Lower leg skin (tissue), 4 donors: ENCODE results near the gene SFMBT1. TPM values are rescaled to one million over a fixed set of nuclear protein-coding genes. Genes with fewer than 3 reads are reported as not detected.

Experiments
- DNase-seq, 2 donors: peaks; one replicate each; pipeline ENCODE4 v3.0.0-alpha.2; 2019; ENCODE audit warnings: low spot score in 2 of 2
- H3K4me3 ChIP-seq: fragments of 200-600 bp; sonication (generic); 2 replicates; pipeline ENCODE4 v1.5.1; 2017; ENCODE audit warnings: mild to moderate bottlenecking, low read depth; ENCODE audit not compliant: poor library complexity, severe bottlenecking
- CTCF ChIP-seq, 3 donors: fragments of 450-650 bp; IDR thresholded peaks; one replicate each; pipeline ENCODE4 v1.5.1; 2016; ENCODE audit warnings: antibody characterized with exemption in 3 of 3, mild to moderate bottlenecking in 3 of 3, moderate library complexity in 2 of 3
- POLR2A ChIP-seq, 2 donors: fragments of 450-650 bp; IDR thresholded peaks; one replicate each; pipeline ENCODE4 v1.6.1; 2016 to 2017; ENCODE audit warnings: antibody characterized with exemption in 2 of 2, mild to moderate bottlenecking in 1 of 2, moderate library complexity in 1 of 2
- WGBS, 2 donors: methylation state at CpG; one replicate each; pipeline ENCODE4 v1.1.5; 2018; 5-methylcytosine and 5-hydroxymethylcytosine counted together
- intact Hi-C: fragments of 100-400 bp; cut with DNase I; formaldehyde crosslinking; loops from one replicate; pipeline ENCODE4 v1.15.0; 2023; ENCODE audit warnings: low total_unique reads
- total RNA-seq, 4 donors: library from RNA; depleted of rRNA; stranded (reverse); fragments of >200 nt; gene quantifications; one replicate each; pipeline ENCODE4 v1.1.0, GENCODE V29; 2016

The SFMBT1 gene
- total RNA-seq, 4 donors from 2014 or later = 9.5 to 24.3 (median 14.4) TPM

- TF ChIP-seq CTCF (IDR thresholded peaks at IDR 0.05) = no peak
- no peak for TF ChIP-seq POLR2A (IDR thresholded peaks at IDR 0.05)
- intact Hi-C loops = no loop called here
- no peak overlapping the region for H3K4me3 ChIP-seq
- 84 to 85% methylated on average over 4 of the region's 4 CpGs for WGBS, 2 donors
- DNase-seq = no peak
Observed at GRCh38 chr3:53027254-53027844, 18.5 kb downstream of the SFMBT1 start.

GRCh38 chr3:53026382-53027162 lies 19.3 kb downstream of the SFMBT1 start:
- TF ChIP-seq CTCF (IDR thresholded peaks at IDR 0.05) (no peak), POLR2A (IDR thresholded peaks at IDR 0.05) (no peak)
- no peak overlapping the region for H3K4me3 ChIP-seq
- DNase-seq = no peak
- 82 to 83% methylated on average over 10 of the region's 10 CpGs for WGBS, 2 donors
- intact Hi-C loops = no loop called here

- WGBS, 2 donors = 92 to 95% methylated on average over 6 of the region's 6 CpGs
- no peak overlapping the region for H3K4me3 ChIP-seq
- intact Hi-C loops = no loop called here
- DNase-seq = no peak
- TF ChIP-seq CTCF (IDR thresholded peaks at IDR 0.05) (no peak), POLR2A (IDR thresholded peaks at IDR 0.05) (no peak)
Observed at GRCh38 chr3:53024315-53024714, 21.6 kb downstream of the SFMBT1 start.

- H3K4me3 ChIP-seq = no peak overlapping the region
- intact Hi-C loops = no loop called here
- TF ChIP-seq CTCF (IDR thresholded peaks at IDR 0.05) (no peak), POLR2A (IDR thresholded peaks at IDR 0.05) (no peak)
- no peak for DNase-seq
- 83 to 88% methylated on average over 4 of the region's 4 CpGs for WGBS, 2 donors
Observed at GRCh38 chr3:53023072-53023823, 22.6 kb downstream of the SFMBT1 start.

- no peak overlapping the region for H3K4me3 ChIP-seq
- WGBS, 2 donors = 91 to 93% methylated on average over 3 of the region's 3 CpGs
- intact Hi-C loops = no loop called here
- no peak for TF ChIP-seq CTCF (IDR thresholded peaks at IDR 0.05)
- no peak for DNase-seq
Observed at GRCh38 chr3:53022647-53023046, 23.2 kb downstream of the SFMBT1 start.
